Activated CD8-positive, alpha-beta memory T cell treated with anti-CD3 and anti-CD28 coated beads for 48 hours (primary cell): ENCODE measurements around the gene PRKCQ.
"Not testable (repeated sequence)": the region's sequence is repeated elsewhere in the genome, so short reads cannot be mapped to it uniquely, and the experiment has no call there.

ENCODE experiments used
- DNase-seq, 3 experiments: peaks; one replicate each; pipeline ENCODE4 v3.0.0-alpha.2; 2020; ENCODE audit warnings: low read depth in 2 of 3, low spot score in 2 of 3

PRKCQ gene

DNA sequence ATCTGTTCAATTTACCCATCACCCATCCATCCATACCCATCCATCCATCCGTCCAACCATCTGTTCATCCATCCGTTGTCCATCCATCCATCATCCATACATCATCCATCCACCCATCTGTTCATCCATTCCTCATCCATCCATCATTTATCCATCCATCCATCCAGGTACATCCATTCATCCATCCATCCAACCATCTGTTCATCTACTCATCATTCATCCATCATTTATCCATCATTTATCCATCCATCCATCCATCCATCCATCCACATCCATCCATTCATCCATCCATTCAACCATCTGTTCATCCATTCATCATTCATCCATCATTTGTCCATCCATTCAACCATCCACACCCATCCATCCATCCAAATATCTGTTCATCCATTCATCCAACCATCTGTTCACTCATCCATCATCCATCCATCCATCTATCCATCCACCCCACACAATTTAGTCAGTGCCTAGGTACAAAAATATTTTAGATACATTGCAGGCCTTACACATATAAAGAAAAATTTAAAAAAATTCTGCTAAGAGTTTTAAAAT is 119.1 kb downstream of the PRKCQ start:
- no peak for DNase-seq

DNA sequence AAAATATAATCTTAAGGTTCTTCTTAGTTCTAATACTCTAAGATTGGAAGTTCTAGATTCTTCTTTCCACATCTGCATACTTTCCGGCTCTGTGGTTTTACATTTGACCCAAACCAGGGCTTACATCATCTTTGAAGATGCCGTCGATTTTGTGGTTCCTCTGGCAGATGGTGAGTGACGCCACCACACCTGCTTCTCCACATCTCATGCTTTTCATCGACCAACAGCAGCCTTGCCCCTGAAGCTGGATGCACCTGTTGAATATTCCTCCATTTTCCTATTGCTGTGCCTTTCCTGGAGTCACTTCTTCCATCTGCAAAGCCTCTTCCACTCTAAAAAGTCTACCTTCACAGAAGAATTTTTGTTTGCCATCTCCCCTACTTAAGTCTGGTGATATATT is 121.3 kb downstream of the PRKCQ start:
- DNase-seq = no peak

DNA sequence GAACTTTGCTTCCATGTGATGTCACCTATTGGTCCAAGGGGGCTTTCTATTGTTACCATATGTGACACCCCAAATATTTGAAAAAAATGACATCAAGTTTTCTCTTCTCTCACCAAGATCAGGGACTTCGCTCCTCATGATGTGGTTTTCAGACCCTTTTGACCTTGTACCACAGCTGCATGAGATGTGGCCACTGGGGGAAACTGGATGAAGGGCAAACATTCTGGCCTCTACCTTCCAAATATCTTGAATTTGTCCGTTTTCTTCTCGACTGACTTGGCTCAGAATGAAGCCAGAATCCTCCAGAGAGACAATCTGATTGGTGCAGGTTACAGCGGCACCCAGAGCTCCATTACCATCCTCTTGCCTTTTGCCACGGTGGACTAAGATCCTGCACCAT is 122.7 kb downstream of the PRKCQ start:
- no peak for DNase-seq

DNA sequence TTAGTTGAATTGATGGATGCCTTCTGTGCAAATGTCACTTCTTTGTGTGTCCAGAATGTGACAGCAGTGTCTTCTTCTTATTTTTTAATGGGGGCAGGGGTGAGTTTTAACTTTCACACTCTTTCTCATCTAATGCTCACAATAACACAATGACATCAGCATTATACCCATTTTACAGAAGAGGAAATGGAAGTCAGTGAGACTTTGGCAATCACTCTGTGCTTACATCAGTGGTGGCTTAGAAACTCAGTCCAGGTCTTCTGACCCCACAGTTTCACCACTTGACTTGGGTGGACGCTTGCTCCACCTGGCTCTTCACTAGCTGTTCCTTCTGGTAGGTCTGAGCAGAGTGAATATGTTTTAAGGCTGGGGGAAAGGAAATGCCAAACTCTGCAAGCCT is 124.0 kb downstream of the PRKCQ start:
- no peak for DNase-seq

DNA sequence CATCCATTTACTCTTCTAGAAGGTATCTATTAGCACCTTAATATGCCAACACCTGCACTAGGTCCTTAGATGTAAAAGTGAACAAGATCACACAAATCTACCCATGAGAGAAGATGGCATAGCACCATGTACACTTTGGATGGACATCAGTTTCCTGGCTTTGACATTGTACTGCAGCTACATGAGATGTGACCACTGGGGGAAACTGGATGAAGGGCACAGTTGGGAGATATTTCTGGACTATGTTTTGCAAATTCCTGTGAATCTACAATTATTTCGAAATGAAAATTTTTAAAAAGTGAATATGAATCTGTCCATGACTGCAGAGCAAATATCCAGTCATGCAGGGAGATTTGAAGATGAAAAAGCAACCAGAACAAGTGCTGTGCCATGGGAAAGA is 124.5 kb downstream of the PRKCQ start:
- DNase-seq = no peak

DNA sequence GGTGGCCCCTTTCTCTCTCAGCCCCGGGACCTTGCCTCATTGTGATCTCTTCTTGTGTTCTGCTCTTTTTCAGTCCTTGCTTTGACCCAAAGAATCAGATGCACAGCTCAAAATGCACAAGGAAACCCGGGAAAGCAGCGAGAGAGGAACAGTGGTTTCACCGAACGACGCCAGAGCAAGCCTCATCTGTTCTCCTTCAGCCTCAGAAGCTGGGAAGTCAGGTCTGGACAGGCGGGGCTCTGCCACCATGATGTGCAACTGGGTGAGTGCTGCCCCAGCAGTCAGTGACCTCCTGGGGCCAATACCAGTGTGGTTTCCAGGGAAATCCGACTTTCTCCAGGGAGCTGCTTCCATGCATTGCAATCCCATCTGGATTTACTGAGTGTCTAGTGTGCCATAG is 133.4 kb downstream of the PRKCQ start:
- DNase-seq = no peak

DNA sequence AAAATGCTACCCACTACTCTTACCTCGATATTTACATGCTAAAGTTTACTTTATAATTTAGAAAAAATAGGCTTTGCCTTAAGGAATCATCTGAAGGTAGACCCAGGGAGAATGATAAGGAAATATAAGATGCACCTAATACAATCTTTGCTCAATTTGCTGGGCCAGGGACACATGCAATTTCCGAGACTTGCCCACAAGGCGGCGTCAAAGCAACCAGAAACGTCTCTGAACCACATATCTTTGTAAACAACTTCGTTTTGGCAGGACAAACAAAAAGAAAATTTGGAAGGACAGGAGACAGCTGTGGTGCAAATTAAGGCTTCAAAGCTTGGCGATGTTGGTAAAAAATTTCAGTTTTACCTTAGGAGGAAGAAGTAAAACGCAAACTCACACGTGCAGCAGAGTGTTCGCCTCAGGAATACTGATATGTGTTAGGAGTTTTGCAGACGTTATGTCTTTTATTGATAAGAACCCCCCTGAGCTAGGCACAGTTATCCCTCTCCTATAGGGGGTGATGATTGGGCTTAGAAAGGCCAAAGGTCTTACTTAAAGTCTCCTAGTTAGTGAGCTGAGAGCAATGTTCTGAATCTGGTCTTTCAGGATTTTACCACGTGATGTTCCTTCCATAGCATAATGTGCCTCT is 134.3 kb downstream of the PRKCQ start:
- DNase-seq = no peak

DNA sequence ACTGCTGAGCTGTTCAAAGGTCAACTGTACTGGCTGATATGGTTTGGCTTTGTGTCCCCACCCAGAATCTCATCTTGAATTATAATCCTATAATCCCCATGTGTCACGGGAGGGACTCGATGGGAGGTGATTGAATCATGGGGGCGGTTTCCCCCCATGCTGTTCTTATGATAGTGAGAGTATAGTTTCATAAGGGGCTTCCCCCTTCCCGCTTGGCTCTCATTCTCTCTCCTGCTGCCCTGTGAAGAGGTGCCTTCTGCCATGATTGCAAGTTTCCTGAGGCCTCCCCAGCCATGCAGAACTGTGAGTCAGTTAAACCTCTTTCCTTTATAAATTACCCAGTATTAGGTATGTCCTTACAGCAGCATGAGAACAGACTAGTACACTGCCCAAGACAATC is 140.2 kb downstream of the PRKCQ start:
- DNase-seq = not testable (repeated sequence)

DNA sequence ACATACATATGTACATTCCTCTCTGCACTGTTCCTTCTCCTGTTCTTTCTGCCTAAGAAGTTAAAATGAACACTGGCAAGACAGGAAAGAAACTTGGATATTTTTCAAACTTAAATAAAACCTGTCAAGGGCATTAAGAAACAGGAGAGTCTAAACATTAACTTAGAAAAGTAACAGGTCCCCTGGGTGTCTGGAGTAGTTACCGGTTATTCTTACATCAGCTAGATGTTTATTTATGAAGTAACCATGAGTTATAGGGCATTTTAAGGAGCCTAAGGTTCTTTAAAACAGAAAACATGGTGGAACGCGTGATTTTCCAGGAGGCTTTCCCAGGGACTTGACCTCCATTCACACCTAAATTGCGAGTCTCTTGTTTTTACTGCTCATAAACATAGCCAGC is 148.2 kb downstream of the PRKCQ start:
- DNase-seq = no peak

DNA sequence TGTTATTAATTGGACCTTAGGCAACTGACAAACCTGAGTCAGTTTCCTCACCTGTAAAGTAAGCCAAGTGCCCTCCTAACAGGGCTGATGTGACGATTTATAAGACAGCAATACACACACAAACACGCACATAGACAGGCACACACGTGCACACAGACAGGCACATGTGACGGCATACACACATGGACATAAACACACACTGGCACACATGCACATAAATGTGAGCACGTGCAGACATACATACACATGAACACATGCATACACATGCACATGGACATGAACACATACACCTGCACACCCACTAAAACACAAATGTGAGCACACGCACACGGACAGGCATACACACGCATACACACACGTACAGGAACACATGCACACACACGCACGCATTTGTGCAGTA is 148.9 kb downstream of the PRKCQ start:
- DNase-seq = no peak

DNA sequence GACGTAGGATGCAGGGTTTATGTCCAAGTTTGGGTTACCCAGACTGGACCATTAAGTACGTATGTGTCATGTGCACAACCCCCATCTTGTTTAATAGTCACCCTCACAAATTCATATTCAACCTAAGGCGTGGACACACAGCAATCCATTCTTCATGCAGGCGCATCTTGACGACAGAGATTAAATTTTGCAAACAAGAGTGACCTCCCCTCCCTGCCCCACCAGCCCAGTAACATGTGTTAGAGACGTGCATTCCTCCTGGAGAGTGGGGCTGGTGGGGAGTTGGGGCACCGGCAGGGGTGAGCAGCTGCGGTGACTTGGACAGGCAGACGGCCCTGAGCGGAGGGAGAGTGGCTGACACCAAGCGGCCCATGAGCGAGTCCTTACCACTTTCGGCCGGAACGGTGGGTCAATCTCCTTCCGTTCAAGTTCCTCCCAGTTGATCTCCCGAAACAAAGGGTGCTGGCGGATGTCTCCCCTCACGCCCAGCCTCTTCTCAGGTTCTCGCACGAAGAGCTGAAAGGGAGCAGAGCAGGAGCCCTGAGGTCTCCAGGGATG is 149.6 kb downstream of the PRKCQ start:
- no peak for DNase-seq

DNA sequence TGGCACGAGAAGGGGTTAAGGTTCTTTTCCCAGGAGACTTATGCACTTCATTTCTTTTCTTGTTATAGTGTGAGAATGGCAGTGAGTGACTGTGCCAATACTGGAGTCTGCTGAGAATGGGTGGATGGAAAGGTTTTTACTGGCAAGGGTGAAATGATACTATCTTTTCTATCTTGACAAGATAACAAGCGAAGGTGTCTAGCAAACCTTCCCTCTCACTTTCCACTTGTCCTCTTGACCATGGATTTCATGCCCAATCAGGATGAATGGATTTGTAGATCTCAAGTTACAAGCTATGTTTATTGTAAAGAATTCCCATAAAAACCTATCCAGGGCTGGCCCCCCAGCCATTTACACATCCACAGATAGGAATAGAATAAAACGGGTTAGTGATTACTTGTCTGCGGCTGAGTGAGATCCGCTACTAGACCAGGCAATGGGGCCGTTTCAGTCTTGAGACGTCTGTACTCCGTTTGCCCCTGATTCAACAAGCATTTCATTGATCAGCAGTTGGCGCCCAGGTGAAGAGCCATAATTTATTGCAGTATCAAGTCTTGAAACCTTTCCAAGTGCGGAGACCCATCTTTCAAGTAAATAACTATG is 152.6 kb downstream of the PRKCQ start:
- DNase-seq = no peak

DNA sequence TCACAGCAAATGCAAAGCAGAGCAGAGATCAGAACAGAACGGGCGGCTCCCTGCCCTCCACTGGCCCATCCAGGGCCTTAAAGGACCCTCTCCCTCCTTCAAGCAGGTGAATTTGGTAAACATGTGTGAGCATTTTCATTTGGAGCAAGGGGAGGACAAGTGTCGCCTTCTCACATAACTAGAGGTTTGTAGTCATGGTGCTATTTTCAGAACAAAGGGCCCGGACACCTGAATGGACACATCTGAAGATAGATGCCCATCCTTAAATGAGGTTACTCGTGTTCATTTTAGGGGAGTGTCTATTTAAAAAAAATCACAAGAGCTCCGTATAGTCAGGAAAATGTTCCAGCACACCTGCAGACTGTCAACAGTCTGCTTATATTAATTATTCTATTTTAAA is 153.8 kb downstream of the PRKCQ start:
- DNase-seq = no peak

DNA sequence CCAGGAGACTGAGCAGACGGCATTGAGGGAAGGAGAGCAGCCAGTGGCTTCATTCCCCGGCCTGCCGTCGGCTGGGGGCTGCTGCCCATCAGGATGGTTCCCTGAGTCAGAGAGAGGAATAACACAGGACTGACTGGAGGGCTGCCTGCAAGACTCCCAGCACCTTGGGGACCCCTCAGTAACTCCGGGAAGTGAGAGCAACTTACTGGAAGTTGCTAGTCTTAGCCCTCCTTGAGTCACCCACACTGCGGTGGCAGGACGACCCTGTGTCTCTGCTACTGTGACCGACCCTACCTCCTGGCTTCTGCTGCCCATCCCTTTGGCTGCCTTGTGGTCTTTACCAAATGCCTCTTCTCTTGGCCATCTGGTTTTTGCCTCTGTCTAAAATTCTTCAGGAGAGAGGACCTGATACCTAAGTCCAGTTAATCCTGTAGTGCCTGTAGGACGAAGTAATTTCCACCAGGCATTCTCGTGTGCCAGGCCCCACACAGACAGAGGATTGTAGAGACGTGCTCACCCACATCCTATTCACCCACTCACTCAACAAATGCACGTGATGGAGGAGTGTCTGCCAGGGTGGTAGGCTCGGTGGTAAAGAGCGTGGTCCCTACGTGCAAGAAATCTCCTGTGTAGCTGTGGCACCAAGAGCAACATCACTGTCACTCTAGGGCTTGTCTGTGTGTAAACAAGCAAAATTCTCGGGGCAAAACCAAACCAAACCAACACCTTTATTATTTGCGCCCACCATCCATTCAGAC is 156.5 kb downstream of the PRKCQ start:
- no peak for DNase-seq

DNA sequence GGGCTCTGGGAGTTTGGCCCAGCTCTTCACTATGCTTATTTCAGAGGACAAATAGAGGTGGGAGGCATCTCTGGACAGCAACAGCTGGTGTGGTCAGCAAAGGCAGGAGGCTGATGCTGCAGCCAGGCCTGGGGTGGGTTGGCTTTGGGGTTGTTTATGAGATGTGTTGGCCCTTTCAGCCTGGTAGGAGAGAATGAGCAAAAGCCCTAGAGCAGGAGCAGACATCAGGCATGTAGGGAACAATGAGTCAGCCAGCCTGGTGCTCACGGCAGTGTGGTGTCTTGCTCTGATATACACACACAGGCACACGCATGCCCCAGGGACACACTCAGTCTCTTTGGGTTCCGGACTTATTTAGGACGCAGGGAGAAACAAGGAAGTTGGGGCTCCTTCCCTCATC is 157.1 kb downstream of the PRKCQ start:
- DNase-seq = no peak

DNA sequence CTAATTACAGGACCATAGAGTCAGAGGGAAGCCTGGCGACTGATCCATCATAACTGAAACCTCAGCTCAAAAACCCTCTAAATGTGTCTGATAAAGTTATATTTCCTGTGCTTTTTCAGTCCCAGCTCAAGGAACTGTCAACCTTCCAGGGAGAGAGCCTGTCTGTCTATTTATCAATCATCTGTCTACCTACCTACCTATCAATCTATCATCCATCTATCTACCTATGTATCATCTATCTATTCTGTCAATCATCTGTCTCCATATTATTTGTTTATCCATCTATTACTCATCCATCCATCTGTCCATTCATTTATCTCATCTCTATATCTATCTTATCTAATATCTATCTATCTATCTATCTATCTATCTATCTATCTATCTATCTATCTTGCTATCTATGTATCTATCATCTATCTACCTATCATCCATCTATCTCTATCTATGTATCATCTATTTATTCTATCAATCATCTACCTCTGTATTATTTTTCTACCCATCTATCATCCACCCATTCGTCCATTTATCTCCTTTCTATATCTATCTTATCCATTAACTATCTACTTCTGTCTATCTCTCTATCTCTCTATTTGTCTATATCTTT is 161.4 kb downstream of the PRKCQ start:
- no peak for DNase-seq

DNA sequence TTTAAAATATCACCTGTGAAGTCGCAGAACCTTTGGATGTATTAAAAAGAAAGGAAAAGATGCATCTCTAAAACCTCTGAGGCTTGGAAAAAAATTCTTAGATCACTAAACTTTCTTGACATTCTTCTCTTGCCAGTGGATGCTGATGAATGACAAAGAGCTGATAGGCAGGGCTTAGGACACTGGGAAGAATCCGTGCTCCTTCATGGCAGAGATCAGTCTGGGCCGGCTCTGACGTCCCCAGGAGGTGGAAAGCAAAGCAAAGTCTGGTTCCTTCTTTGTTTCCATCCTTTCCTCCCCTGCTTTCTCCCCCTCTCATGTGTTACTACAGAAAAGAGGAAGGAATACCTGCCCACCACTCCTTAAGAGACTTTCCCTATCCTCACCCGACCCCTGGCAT is 161.9 kb downstream of the PRKCQ start:
- DNase-seq = no peak

DNA sequence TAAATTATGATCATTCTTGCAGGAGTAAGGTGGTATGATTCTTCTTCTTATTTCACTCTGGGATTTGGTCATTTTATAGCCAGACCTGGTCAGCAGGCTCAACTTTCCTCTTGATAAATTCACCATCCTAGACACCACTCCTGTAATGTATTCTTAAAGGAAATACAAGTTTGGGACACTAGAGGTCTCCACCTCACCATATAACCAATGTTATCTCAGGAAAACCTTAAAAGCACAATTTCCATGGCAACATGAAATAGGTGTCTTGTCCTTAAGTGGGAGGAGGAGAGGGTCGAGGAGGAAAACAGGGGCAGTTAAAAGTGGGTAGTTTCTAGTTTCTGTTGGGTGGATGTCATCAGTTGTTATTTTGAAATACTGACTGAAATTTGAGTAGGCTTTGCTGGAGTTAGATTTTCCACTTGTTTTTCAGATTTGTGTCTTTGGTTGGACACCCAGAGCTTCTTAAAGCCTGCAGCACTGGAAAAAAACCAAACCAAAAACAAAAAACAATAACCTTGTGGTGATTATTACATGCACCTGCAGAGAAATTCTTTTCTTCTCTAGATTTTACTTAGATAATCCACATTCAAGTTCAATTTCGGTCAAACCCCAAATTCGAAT is 163.1 kb downstream of the PRKCQ start:
- no peak for DNase-seq

DNA sequence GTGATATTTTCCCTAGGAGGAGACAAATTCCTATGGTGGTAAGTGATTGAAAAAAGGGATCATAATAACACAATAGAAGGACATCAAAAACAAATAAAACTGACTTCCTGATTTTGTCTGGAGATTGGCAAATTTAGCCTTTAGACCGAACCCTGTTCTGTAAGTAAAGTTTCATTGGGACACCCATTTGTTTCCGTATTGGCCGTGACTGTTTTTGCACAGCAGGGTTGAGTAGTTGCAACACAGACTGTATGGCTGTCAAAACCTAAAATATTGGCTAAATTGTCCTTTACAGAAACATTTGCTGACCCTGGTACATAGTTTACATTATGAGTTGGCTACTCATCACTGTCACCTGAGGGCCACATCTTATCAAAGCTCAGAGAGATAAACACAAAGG is 168.6 kb downstream of the PRKCQ start:
- DNase-seq = no peak

DNA sequence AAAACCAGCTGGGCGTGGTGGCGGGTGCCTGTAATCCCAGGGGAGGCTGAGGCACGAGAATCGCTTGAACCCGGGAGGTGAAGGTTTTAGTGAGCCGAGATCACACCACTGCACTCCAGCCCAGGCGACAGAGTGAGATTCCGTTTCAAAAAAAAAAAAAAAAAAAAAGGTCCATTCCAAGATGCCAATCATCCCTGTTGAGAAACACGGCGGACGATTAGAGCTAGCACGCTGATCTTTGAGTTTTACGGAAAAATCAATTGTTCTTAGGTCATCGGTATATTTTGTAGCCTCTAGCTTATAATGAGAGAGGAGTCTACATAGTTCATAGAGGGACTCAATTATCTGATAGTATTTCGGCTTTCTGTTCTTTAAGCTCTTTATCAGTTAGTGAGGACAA is 169.2 kb downstream of the PRKCQ start:
- no peak for DNase-seq

DNA sequence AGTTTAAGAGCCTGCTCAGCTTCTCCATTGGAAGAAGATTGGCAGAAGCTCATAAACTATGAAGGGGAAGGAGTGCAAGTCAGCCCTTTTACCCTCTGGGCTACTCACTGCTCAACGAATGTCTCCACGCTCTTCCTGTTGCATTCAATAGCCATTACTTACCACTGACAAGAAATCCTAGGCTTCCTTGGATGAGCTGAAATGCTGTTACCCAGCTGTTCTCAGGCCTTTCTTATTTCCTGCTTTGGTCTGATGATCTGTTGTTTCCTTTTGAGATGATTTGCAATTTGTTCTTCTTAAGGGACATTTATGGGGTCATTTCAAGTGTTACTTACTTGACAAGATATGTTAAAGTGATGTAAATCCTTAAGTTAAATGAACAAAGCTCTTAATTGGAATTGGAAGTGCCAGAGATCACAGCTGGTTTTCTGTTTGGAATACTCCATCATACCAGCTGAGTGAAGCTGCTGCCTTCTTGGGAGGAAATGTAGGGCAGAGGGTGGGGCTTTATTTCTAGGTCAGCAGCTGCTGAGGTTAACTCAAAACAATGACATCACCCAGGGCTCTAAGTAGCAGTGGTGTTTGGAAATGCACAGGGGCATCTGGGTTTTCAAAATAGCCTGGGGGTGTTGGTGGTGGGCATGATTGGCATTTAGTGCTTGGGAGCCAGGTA is 170.0 kb downstream of the PRKCQ start:
- DNase-seq = no peak
